HCT116 (cell line): ENCODE results near the gene ZNF516. TPM values are rescaled to one million over a fixed set of nuclear protein-coding genes. Genes with fewer than 3 reads are reported as not detected.

Source experiments
- ATAC-seq: fragments of 200-7000 bp; cut with Tn5 transposase; 2 replicates; pipeline ENCODE4 v1.9.1; 2020; ENCODE audit warnings: mild to moderate bottlenecking, moderate library complexity
- BruUV-seq: library from RNA; stranded (reverse); fragments of 400-500 nt; replicated peaks from 2 replicates; lab custom pipeline; 2021; lab: Mats Ljungman, UMichigan
- CTCF ChIA-PET: fragments of 300-600 bp; sonication (Branson Sonifier 250); formaldehyde crosslinking; loops from one replicate; lab custom pipeline; 2021; ENCODE audit warnings: antibody characterized with exemption; lab: Charles Lee
- POLR2A ChIA-PET: fragments of 300-600, 350-600 bp; sonication (Branson Sonifier 250); formaldehyde crosslinking; loops from one replicate; lab custom pipeline; 2021; ENCODE audit warnings: antibody characterized with exemption; lab: Charles Lee
- RAD21 ChIA-PET, 2 experiments: fragments of 300-600 bp; sonication (Branson Sonifier 250); formaldehyde crosslinking; loops; one replicate each; lab custom pipeline; 2023; ENCODE audit warnings: low total read pairs in 2 of 2; ENCODE audit not compliant: uncharacterized antibody in 2 of 2, unreplicated experiment in 2 of 2, low non-redundant PET in 1 of 2; lab: Charles Lee
- DNase-seq: peaks from one replicate; pipeline ENCODE4 v3.0.0-alpha.2; 2010; ENCODE audit warnings: low read depth, low spot score
- H2AFZ ChIP-seq: fragments of 200-600 bp; shearing (Covaris generic), sonication (generic); 2 replicates; pipeline ENCODE4 v1.6.1; 2017; ENCODE audit warnings: low read depth, mixed run types, mixed read lengths, antibody characterized with exemption, low read length; ENCODE audit not compliant: poor library complexity, severe bottlenecking
- H3K27ac ChIP-seq: 2 replicates; pipeline ENCODE4 v1.5.1; 2012; ENCODE audit warnings: low read depth, low read length
- H3K27me3 ChIP-seq: fragments of 200-600 bp; sonication (generic); 2 replicates; pipeline ENCODE4 v1.6.1; 2016; ENCODE audit warnings: mixed run types, low read length, mixed read lengths; ENCODE audit not compliant: insufficient read depth
- H3K36me3 ChIP-seq, 2 experiments: fragments of 200-500 bp in 1 of 2; fragments of 200-600 bp in 1 of 2; sonication (Bioruptor generic) in 1 of 2; sonication (generic) in 1 of 2; 2 replicates each; pipeline versions ENCODE4 v1.5.1 to v1.6.1; 2014 to 2016; ENCODE audit warnings: low read length in 2 of 2, inconsistent platforms in 1 of 2, mixed read lengths in 1 of 2, mixed run types in 1 of 2; ENCODE audit not compliant: insufficient read depth in 2 of 2, control insufficient read depth in 1 of 2
- H3K4me1 ChIP-seq, 2 experiments: fragments of 200-600 bp in 1 of 2; sonication (generic) in 1 of 2; 2 replicates each; pipeline versions ENCODE4 v1.5.1 to v1.6.1; 2012 to 2017; ENCODE audit warnings: low read length in 2 of 2, inconsistent platforms in 1 of 2, mild to moderate bottlenecking in 1 of 2, mixed read lengths in 1 of 2, mixed run types in 1 of 2, moderate library complexity in 1 of 2; ENCODE audit not compliant: insufficient read depth in 2 of 2, control insufficient read depth in 1 of 2
- H3K4me2 ChIP-seq: fragments of 200-600 bp; sonication (generic); 2 replicates; pipeline ENCODE4 v1.6.1; 2017; ENCODE audit warnings: mixed run types, low read length, mixed read lengths
- H3K4me3 ChIP-seq, 2 experiments: fragments of 200-600 bp in 1 of 2; sonication (generic) in 1 of 2; replicated peaks in 1 of 2; 2 replicates each; pipeline ENCODE4 v1.5.1; 2011 to 2016; ENCODE audit warnings: low read length in 2 of 2, control low read depth in 1 of 2, low read depth in 1 of 2, mild to moderate bottlenecking in 1 of 2, mixed read lengths in 1 of 2, mixed run types in 1 of 2
- H3K79me2 ChIP-seq: fragments of 200-600 bp; sonication (generic); 2 replicates; pipeline ENCODE4 v1.6.1; 2017; ENCODE audit warnings: mild to moderate bottlenecking, mixed run types, low read length, moderate library complexity, mixed read lengths; ENCODE audit not compliant: insufficient read depth
- H3K9ac ChIP-seq: fragments of 200-600 bp; sonication (generic); 2 replicates; pipeline ENCODE4 v1.6.1; 2016; ENCODE audit warnings: low read length, mixed read lengths
- H3K9me2 ChIP-seq: fragments of 200-600 bp; sonication (generic), shearing (Covaris generic); 2 replicates; pipeline ENCODE4 v1.6.1; 2017; ENCODE audit warnings: mixed run types, mild to moderate bottlenecking, moderate library complexity; ENCODE audit not compliant: insufficient read depth
- H3K9me3 ChIP-seq, 2 experiments: fragments of 200-500 bp in 1 of 2; fragments of 200-600 bp in 1 of 2; sonication (Bioruptor generic) in 1 of 2; sonication (generic) in 1 of 2; 2 replicates each; pipeline ENCODE4 v1.6.1; 2014 to 2017; ENCODE audit warnings: low read length in 2 of 2, mixed read lengths in 2 of 2, inconsistent platforms in 1 of 2, low read depth in 1 of 2, mild to moderate bottlenecking in 1 of 2, mixed run types in 1 of 2, moderate library complexity in 1 of 2; ENCODE audit not compliant: control insufficient read depth in 1 of 2, insufficient read depth in 1 of 2
- H4K20me1 ChIP-seq: fragments of 200-600 bp; sonication (generic), shearing (Covaris generic); 2 replicates; pipeline ENCODE4 v1.6.1; 2017; ENCODE audit warnings: mixed run types, mild to moderate bottlenecking, moderate library complexity; ENCODE audit not compliant: insufficient read depth
- ATF3 ChIP-seq: IDR thresholded peaks from 2 replicates; pipeline ENCODE4 v1.6.1; 2012
- CBX3 ChIP-seq: IDR thresholded peaks from 2 replicates; pipeline ENCODE4 v1.6.1; 2012; ENCODE audit warnings: low read depth
- CTCF ChIP-seq, 3 experiments: fragments of 200-600 bp in 1 of 3; sonication (generic) in 1 of 3; IDR thresholded peaks in 2 of 3; conservative IDR thresholded peaks in 1 of 3; 2 replicates each; pipeline ENCODE4 v1.5.1; 2012 to 2017; ENCODE audit warnings: low read depth in 2 of 3, low read length in 2 of 3, antibody characterized with exemption in 1 of 3, borderline replicate concordance in 1 of 3, control low read depth in 1 of 3, mild to moderate bottlenecking in 1 of 3, mixed read lengths in 1 of 3, mixed run types in 1 of 3, moderate library complexity in 1 of 3; ENCODE audit not compliant: insufficient read depth in 1 of 3
- EGR1 ChIP-seq: IDR thresholded peaks from 2 replicates; pipeline ENCODE4 v1.6.1; 2012; ENCODE audit warnings: low read depth
- ELF1 ChIP-seq: IDR thresholded peaks from 2 replicates; pipeline ENCODE4 v1.6.1; 2012; ENCODE audit warnings: low read depth, borderline replicate concordance
- EZH2 ChIP-seq: fragments of 200-600 bp; sonication (generic); IDR thresholded peaks from 2 replicates; pipeline ENCODE4 v1.6.1; 2017; ENCODE audit warnings: antibody characterized with exemption, mixed run types
- EZH2phosphoT487 ChIP-seq: fragments of 200-600 bp; IDR thresholded peaks from 2 replicates; pipeline ENCODE4 v1.6.1; 2018; ENCODE audit warnings: antibody characterized with exemption, borderline replicate concordance
- FOSL1 ChIP-seq: IDR thresholded peaks from 2 replicates; pipeline ENCODE4 v1.6.1; 2012; ENCODE audit warnings: low read depth
- POLR2A ChIP-seq: IDR thresholded peaks from 2 replicates; pipeline ENCODE4 v1.7.0; 2011; ENCODE audit warnings: borderline replicate concordance; ENCODE audit not compliant: insufficient read depth, insufficient read length; ENCODE audit errors: extremely low read depth
- POLR2AphosphoS5 ChIP-seq: IDR thresholded peaks from 2 replicates; pipeline ENCODE4 v1.6.1; 2011; ENCODE audit warnings: mild to moderate bottlenecking, low read depth, low read length, moderate library complexity
- RAD21 ChIP-seq: IDR thresholded peaks from 2 replicates; pipeline ENCODE4 v1.6.1; 2012; ENCODE audit warnings: low read depth, mild to moderate bottlenecking
- SRF ChIP-seq: IDR thresholded peaks from 2 replicates; pipeline ENCODE4 v1.6.1; 2012; ENCODE audit warnings: low read depth
- TCF7L2 ChIP-seq: IDR thresholded peaks from 2 replicates; pipeline ENCODE4 v1.7.0; 2011; ENCODE audit warnings: borderline replicate concordance, inconsistent platforms; ENCODE audit not compliant: insufficient read depth, insufficient read length; ENCODE audit errors: extremely low read depth
- YY1 ChIP-seq: IDR thresholded peaks from 2 replicates; pipeline ENCODE4 v1.6.1; 2011; ENCODE audit warnings: low read length, low read depth, moderate library complexity, mild to moderate bottlenecking; ENCODE audit not compliant: insufficient replicate concordance; ENCODE audit errors: extremely low read depth
- ZFX ChIP-seq: fragments of 450-650 bp; IDR thresholded peaks from 2 replicates; pipeline ENCODE4 v1.6.1; 2017
- intact Hi-C: fragments of 100-400 bp; cut with micrococcal nuclease; formaldehyde crosslinking; loops from 2 replicates; pipeline ENCODE4 v1.10.0; 2022
- total RNA-seq: library from RNA; stranded (reverse); gene quantifications from one replicate; pipeline ENCODE4 v1.2.1, GENCODE V29; 2021; ENCODE audit not compliant: unreplicated experiment
- TF ChIP-seq, protein P1 (sequence below): IDR thresholded peaks from 2 replicates; pipeline ENCODE4 v1.6.1; 2012; ENCODE audit warnings: low read depth
- TF ChIP-seq, protein P2 (sequence below): IDR thresholded peaks from 2 replicates; pipeline ENCODE4 v1.6.1; 2012

ZNF516 gene
- total RNA-seq, 1 experiment from 2014 or later: 32.0 TPM

GRCh38 chr18:76506974-76507764 lies 12.1 kb upstream of the ZNF516 start:
- ChIA-PET RAD21 (no interaction called here), CTCF (no interaction called here)

More at GRCh38 chr18:76506974-76507764, 12.1 kb upstream of the ZNF516 start:
- H3K9me2 ChIP-seq: no peaks in the 10 kb centered on the region
- no peak overlapping the region for H2AFZ ChIP-seq
- intact Hi-C loops: loop anchor here (10.0 kb wide), 1 partner anchor 52 kb away; no protein-coding TSS in a partner anchor
- H3K4me2 ChIP-seq: no peak overlapping the region
- BruUV-seq: no TSS peak
- no peak overlapping the region for H3K9ac ChIP-seq
- TF ChIP-seq CBX3 (no peak), ZFX (no peak), YY1 (no peak), ATF3 (no peak), ELF1 (no peak), CTCF (IDR thresholded peaks at IDR 0.05 in 2 of 3, conservative IDR thresholded peaks at IDR 0.05 in 1 of 3; ENCODE audit: borderline replicate concordance in 1 of 3, insufficient read depth in 1 of 3, low read depth in 2 of 3, low read length in 2 of 3) (no peak), POLR2A (no peak), RAD21 (no peak), SRF (no peak), FOSL1 (no peak), EZH2 (no peak), EGR1 (no peak), TCF7L2 (no peak), POLR2AphosphoS5 (no peak), EZH2phosphoT487 (no peak)
- TF ChIP-seq, protein P1, sequence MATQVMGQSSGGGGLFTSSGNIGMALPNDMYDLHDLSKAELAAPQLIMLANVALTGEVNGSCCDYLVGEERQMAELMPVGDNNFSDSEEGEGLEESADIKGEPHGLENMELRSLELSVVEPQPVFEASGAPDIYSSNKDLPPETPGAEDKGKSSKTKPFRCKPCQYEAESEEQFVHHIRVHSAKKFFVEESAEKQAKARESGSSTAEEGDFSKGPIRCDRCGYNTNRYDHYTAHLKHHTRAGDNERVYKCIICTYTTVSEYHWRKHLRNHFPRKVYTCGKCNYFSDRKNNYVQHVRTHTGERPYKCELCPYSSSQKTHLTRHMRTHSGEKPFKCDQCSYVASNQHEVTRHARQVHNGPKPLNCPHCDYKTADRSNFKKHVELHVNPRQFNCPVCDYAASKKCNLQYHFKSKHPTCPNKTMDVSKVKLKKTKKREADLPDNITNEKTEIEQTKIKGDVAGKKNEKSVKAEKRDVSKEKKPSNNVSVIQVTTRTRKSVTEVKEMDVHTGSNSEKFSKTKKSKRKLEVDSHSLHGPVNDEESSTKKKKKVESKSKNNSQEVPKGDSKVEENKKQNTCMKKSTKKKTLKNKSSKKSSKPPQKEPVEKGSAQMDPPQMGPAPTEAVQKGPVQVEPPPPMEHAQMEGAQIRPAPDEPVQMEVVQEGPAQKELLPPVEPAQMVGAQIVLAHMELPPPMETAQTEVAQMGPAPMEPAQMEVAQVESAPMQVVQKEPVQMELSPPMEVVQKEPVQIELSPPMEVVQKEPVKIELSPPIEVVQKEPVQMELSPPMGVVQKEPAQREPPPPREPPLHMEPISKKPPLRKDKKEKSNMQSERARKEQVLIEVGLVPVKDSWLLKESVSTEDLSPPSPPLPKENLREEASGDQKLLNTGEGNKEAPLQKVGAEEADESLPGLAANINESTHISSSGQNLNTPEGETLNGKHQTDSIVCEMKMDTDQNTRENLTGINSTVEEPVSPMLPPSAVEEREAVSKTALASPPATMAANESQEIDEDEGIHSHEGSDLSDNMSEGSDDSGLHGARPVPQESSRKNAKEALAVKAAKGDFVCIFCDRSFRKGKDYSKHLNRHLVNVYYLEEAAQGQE: no peak
- TF ChIP-seq, protein P2, sequence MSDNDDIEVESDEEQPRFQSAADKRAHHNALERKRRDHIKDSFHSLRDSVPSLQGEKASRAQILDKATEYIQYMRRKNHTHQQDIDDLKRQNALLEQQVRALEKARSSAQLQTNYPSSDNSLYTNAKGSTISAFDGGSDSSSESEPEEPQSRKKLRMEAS: no peak
- TF ChIP-seq, all 23 proteins: peak for 0
- H4K20me1 ChIP-seq: no peaks in the 10 kb centered on the region
- no peak overlapping the region for H3K27ac ChIP-seq
- no peaks in the 10 kb centered on the region for H3K9me3 ChIP-seq
- no peak for ATAC-seq
- DNase-seq: no peak
- no peaks in the 10 kb centered on the region for H3K79me2 ChIP-seq
- no peaks in the 10 kb centered on the region for H3K4me1 ChIP-seq
- POLR2A ChIA-PET: no interaction called here
- H3K36me3 ChIP-seq: no peaks in the 10 kb centered on the region
- no peak overlapping the region for H3K4me3 ChIP-seq
- H3K27me3 ChIP-seq: no peaks in the 10 kb centered on the region
